WTC11 (cell line): ENCODE results near the gene IDH3A. TPM values are rescaled to one million over a fixed set of nuclear protein-coding genes. Genes with fewer than 3 reads are reported as not detected.

Experiments
- ATAC-seq: fragments of 200-7000 bp; cut with Tn5 transposase; 2 replicates; pipeline ENCODE4 v1.10.0; 2021; ENCODE audit warnings: mild to moderate bottlenecking, moderate library complexity
- CTCF ChIA-PET: fragments of 300-600 bp; sonication (Branson Sonifier 250); formaldehyde crosslinking; loops from one replicate; lab custom pipeline; 2021; ENCODE audit warnings: antibody characterized with exemption; lab: Charles Lee
- POLR2A ChIA-PET: fragments of 350-600 bp; sonication (Branson Sonifier 250); formaldehyde crosslinking; loops from one replicate; lab custom pipeline; 2021; ENCODE audit warnings: antibody characterized with exemption; lab: Charles Lee
- DNase-seq: peaks from one replicate; pipeline ENCODE4 v3.0.0; 2021; ENCODE audit warnings: low spot score
- H3K27ac Mint-ChIP-seq: 2 replicates; pipeline ENCODE4 v1.8.0; 2021; ENCODE audit warnings: mixed read lengths
- H3K27me3 Mint-ChIP-seq: 2 replicates; pipeline ENCODE4 v1.8.0; 2021; ENCODE audit warnings: low read depth, mild to moderate bottlenecking, moderate library complexity, mixed read lengths
- H3K36me3 Mint-ChIP-seq: 2 replicates; pipeline ENCODE4 v1.8.0; 2021; ENCODE audit warnings: mixed read lengths
- H3K4me1 Mint-ChIP-seq: 2 replicates; pipeline ENCODE4 v1.8.0; 2022; ENCODE audit warnings: mixed read lengths
- H3K4me3 Mint-ChIP-seq: 2 replicates; pipeline ENCODE4 v1.8.0; 2021; ENCODE audit warnings: mild to moderate bottlenecking, moderate library complexity, mixed read lengths
- H3K9me3 Mint-ChIP-seq: 2 replicates; pipeline ENCODE4 v1.8.0; 2021; ENCODE audit warnings: mixed read lengths
- ETV6 ChIP-seq: sonication (generic); formaldehyde crosslinking; IDR thresholded peaks from 2 replicates; pipeline ENCODE4 v1.8.1; 2022; ENCODE audit warnings: mild to moderate bottlenecking, missing genetic modification reagents
- SMAD4 ChIP-seq: sonication (generic); formaldehyde crosslinking; IDR thresholded peaks from 2 replicates; pipeline ENCODE4 v1.8.0; 2022; ENCODE audit warnings: mild to moderate bottlenecking, missing genetic modification reagents
- total RNA-seq: library from RNA; stranded (reverse); gene quantifications from 3 replicates; pipeline ENCODE4 v1.2.3, GENCODE V29; 2021
- TF ChIP-seq, protein P1 (sequence below): sonication (generic); formaldehyde crosslinking; IDR thresholded peaks from 2 replicates; pipeline ENCODE4 v1.8.0; 2022; ENCODE audit warnings: mild to moderate bottlenecking, missing genetic modification reagents
- TF ChIP-seq, protein P2 (sequence below): sonication (generic); formaldehyde crosslinking; IDR thresholded peaks from 2 replicates; pipeline ENCODE4 v1.8.1; 2022; ENCODE audit warnings: low read depth, missing genetic modification reagents, borderline replicate concordance

IDH3A gene
- total RNA-seq, 1 experiment from 2014 or later, result 56.6 TPM

DNA sequence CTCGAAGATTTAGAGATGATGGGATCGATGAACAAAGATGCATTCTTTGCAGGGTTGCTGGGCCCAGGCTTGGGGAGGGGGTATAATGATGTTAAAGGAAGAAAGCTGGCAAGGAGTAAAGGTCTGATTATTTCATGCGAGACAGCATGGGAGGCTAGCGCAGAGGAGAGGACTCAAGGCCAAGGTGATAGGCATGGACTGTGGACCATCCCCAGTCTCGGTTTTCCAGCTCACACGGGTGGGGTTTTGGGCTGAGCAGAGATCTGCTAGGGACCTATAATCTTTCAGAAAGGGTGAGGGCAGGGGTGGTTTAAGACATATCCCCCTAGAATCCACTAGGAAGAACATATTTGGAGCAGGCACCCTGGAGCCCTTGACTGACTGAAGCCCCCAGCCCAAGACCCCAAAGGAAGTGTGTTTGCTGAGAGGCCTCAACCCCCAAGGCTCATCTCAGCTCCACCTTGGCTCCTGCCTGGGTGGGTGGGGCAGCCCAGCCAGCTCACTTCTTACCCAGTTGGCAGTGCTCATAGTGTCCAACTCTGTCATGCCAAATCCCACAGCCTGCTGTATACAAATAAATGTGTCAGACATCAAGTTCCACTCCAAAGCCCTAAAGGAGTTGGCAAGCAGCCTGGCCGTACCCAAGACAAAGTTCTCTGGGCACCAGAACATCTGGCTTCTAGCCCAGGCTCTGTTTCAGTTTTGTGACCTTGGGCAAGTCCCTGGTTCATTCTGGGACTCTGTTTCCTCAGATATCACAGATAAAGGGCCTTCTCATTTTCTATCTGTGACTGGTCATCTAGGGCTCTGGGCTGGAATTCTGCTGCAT is 67.3 kb downstream of the IDH3A start (continued):
- TF ChIP-seq, protein P1, sequence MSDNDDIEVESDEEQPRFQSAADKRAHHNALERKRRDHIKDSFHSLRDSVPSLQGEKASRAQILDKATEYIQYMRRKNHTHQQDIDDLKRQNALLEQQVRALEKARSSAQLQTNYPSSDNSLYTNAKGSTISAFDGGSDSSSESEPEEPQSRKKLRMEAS (CRISPR knock-in tag), result no peak

DNA sequence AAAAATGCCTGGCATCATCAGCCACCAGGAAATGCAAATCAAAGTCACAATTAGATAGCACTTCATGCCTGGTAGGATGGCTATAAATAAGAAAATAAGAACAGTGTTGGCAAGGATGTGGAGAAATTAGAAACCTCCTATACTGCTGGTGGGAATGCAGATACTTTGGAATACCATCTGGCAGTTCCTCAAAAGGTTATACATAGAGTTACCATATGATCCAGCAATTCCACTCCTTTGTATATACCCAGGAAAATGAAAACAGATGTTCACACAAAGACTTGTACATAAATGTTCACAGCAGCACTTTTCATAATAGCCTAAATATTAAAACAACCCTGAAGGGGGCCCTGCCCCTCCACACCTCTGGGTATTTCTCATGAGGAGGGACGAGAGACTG is 71.6 kb downstream of the IDH3A start:
- ATAC-seq, result no peak
- Mint-ChIP-seq H3K9me3 (peaks cover 1% of the 10 kb centered on the region; the same call in 1 of the 2 replicates), H3K4me1 (peaks cover 2% of the 10 kb centered on the region; the same call in 1 of the 2 replicates), H3K27me3 (no peaks in the 10 kb centered on the region), H3K27ac (no peak overlapping the region), H3K36me3 (no peaks in the 10 kb centered on the region; the same call in 1 of the 2 replicates), H3K4me3 (no peak overlapping the region)
- TF ChIP-seq ETV6 (CRISPR knock-in tag) (no peak), SMAD4 (CRISPR knock-in tag) (no peak)
- TF ChIP-seq, protein P2, sequence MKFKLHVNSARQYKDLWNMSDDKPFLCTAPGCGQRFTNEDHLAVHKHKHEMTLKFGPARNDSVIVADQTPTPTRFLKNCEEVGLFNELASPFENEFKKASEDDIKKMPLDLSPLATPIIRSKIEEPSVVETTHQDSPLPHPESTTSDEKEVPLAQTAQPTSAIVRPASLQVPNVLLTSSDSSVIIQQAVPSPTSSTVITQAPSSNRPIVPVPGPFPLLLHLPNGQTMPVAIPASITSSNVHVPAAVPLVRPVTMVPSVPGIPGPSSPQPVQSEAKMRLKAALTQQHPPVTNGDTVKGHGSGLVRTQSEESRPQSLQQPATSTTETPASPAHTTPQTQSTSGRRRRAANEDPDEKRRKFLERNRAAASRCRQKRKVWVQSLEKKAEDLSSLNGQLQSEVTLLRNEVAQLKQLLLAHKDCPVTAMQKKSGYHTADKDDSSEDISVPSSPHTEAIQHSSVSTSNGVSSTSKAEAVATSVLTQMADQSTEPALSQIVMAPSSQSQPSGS, result no peak
- ChIA-PET POLR2A (no interaction called here), CTCF (interaction anchor here (1.0 kb wide), 1 partner anchor 25 kb away, joined by 3 read pairs; no protein-coding TSS in a partner anchor)
- DNase-seq, result no peak

Other genes starting within 250 kb of the IDH3A start
- 15.2 to 18.3 TPM (median 16.8 TPM) in 3 replicates for gene TBC1D2B, start 71.7 kb upstream of the IDH3A start, total RNA-seq
- not detected in 3 replicates for gene SH2D7, start 56.8 kb upstream of the IDH3A start, total RNA-seq
- gene CIB2, start 17.9 kb upstream of the IDH3A start, total RNA-seq, result 45.2 to 56.4 TPM (median 56.2 TPM) in 3 replicates
- gene ACSBG1, start 85.2 kb downstream of the IDH3A start, total RNA-seq, result 4.1 to 5.8 TPM (median 5.0 TPM) in 3 replicates
- gene DNAJA4, start 115.2 kb downstream of the IDH3A start, total RNA-seq, result 7.8 to 10.1 TPM (median 9.8 TPM) in 3 replicates
- 49.5 to 55.6 TPM (median 50.9 TPM) in 3 replicates for gene SKIC8, start 150.2 kb downstream of the IDH3A start, total RNA-seq
- gene CRABP1, start 191.0 kb downstream of the IDH3A start, total RNA-seq, result 374 to 444 TPM (median 377 TPM) in 3 replicates